ENCODE measurements around the gene PGP. TPM values are rescaled to one million over a fixed set of nuclear protein-coding genes. Genes with fewer than 3 reads are reported as not detected.

PGP gene
- polyA plus RNA-seq, 2 donors: 7.1 to 7.7 TPM

- H3K27ac ChIP-seq (ENCODE audit: low read depth in 2 of 2, low read length in 1 of 2): peak overlapping the region; percentile 92 to 93
- H3K9me3 ChIP-seq (ENCODE audit: control insufficient read depth in 2 of 2, insufficient read depth in 1 of 2, low read depth in 1 of 2, low read length in 1 of 2): no peaks in the 10 kb centered on the region
- H3K4me3 ChIP-seq (ENCODE audit: low read depth in 1 of 2, low read length in 2 of 2): no peak overlapping the region
- peaks cover 21 to 54% of the 10 kb centered on the region in 2 donors for H3K4me1 ChIP-seq (ENCODE audit: control insufficient read depth in 2 of 2, insufficient read depth in 2 of 2, low read length in 1 of 2)
- WGBS, 2 donors: 50 to 72% methylated on average over 13 of the region's 13 CpGs
- H3K36me3 ChIP-seq (ENCODE audit: control insufficient read depth in 2 of 2, insufficient read depth in 2 of 2, low read length in 1 of 2): peaks cover 5 to 18% of the 10 kb centered on the region in 2 donors
- H3K27me3 ChIP-seq (ENCODE audit: control insufficient read depth in 1 of 2, insufficient read depth in 2 of 2, low read length in 2 of 2): no peaks in the 10 kb centered on the region
These were observed 51.9 kb downstream of the PGP start for GRCh38 chr16:2162676-2163118.

GRCh38 chr16:2161911-2162310 lies 52.7 kb downstream of the PGP start:
- no peak overlapping the region for H3K4me3 ChIP-seq (ENCODE audit: low read depth in 1 of 2, low read length in 2 of 2)
- peaks cover 5 to 15% of the 10 kb centered on the region in 2 donors for H3K36me3 ChIP-seq (ENCODE audit: control insufficient read depth in 2 of 2, insufficient read depth in 2 of 2, low read length in 1 of 2)
- peaks cover 25 to 62% of the 10 kb centered on the region in 2 donors for H3K4me1 ChIP-seq (ENCODE audit: control insufficient read depth in 2 of 2, insufficient read depth in 2 of 2, low read length in 1 of 2)
- H3K9me3 ChIP-seq (ENCODE audit: control insufficient read depth in 2 of 2, insufficient read depth in 1 of 2, low read depth in 1 of 2, low read length in 1 of 2): no peaks in the 10 kb centered on the region
- WGBS, 2 donors: 61 to 79% methylated on average over 10 of the region's 10 CpGs
- H3K27me3 ChIP-seq (ENCODE audit: control insufficient read depth in 1 of 2, insufficient read depth in 2 of 2, low read length in 2 of 2): no peaks in the 10 kb centered on the region
- H3K27ac ChIP-seq (ENCODE audit: low read depth in 2 of 2, low read length in 1 of 2): peak overlapping the region; percentile 92 to 93

Other genes starting within 250 kb of the PGP start
- under 1 TPM; 0.06 to 0.20 TPM for gene RNF151, start 248.0 kb downstream of the PGP start, polyA plus RNA-seq
- 10 to 100 TPM; 56.6 to 59.0 TPM for gene TBL3, start 242.8 kb downstream of the PGP start, polyA plus RNA-seq
- gene NOXO1, start 233.4 kb downstream of the PGP start, polyA plus RNA-seq: 1 to 10 TPM; 2.7 to 9.3 TPM
- 10 to 100 TPM; 13.1 to 23.1 TPM for gene GFER, start 230.6 kb downstream of the PGP start, polyA plus RNA-seq
- gene SYNGR3, start 224.9 kb downstream of the PGP start, polyA plus RNA-seq: under 1 TPM; 0.06 to 0.36 TPM
- gene ZNF598, start 205.0 kb downstream of the PGP start, polyA plus RNA-seq: 10 to 100 TPM; 27.9 to 36.4 TPM
- under 1 TPM; 0.22 to 0.53 TPM for gene NPW, start 195.1 kb downstream of the PGP start, polyA plus RNA-seq
- 10 to 100 TPM; 26.3 to 36.1 TPM for gene NHERF2, start 187.9 kb downstream of the PGP start, polyA plus RNA-seq
- 10 to 100 TPM; 15.1 to 16.2 TPM for gene NTHL1, start 167.0 kb downstream of the PGP start, polyA plus RNA-seq
- 10 to 100 TPM; 31.1 to 66.6 TPM for gene TSC2, start 166.9 kb downstream of the PGP start, polyA plus RNA-seq
- 10 to 100 TPM; 40.5 to 78.0 TPM for gene PKD1, start 78.9 kb downstream of the PGP start, polyA plus RNA-seq
- 1 to 10 TPM; 1.1 to 4.7 TPM for gene RAB26, start 66.2 kb downstream of the PGP start, polyA plus RNA-seq
- 10 to 100 TPM; 40.1 to 41.5 TPM for gene TRAF7, start 59.1 kb downstream of the PGP start, polyA plus RNA-seq
- under 1 TPM; 0.29 to 0.81 TPM for gene CASKIN1, start 18.2 kb downstream of the PGP start, polyA plus RNA-seq
- 10 to 100 TPM; 27.8 to 38.3 TPM for gene MLST8, start 9.4 kb downstream of the PGP start, polyA plus RNA-seq
- 1 to 10 TPM; 3.6 to 4.6 TPM for gene BRICD5, start 4.0 kb downstream of the PGP start, polyA plus RNA-seq
- 10 to 100 TPM; 19.9 to 31.0 TPM for gene E4F1, start 8.8 kb upstream of the PGP start, polyA plus RNA-seq
- gene DNASE1L2, start 21.6 kb upstream of the PGP start, polyA plus RNA-seq: 1 to 10 TPM in 1 of 2 donors, under 1 TPM in 1; 0.41 to 1.3 TPM
- gene ECI1, start 36.7 kb upstream of the PGP start, polyA plus RNA-seq: 10 to 100 TPM; 58.7 to 62.9 TPM
- 10 to 100 TPM; 41.4 to 100.0 TPM for gene RNPS1, start 53.3 kb upstream of the PGP start, polyA plus RNA-seq
- 1 to 10 TPM; 1.4 to 1.7 TPM for gene ABCA3, start 125.9 kb upstream of the PGP start, polyA plus RNA-seq
- 1 to 10 TPM; 4.2 to 4.6 TPM for gene CCNF, start 214.6 kb upstream of the PGP start, polyA plus RNA-seq
- gene TEDC2, start 245.3 kb upstream of the PGP start, polyA plus RNA-seq: 1 to 10 TPM; 3.7 to 6.0 TPM

Measured in esophagus (tissue), 2 donors.